Uterus (tissue), 2 donors: ENCODE data around the gene SPTLC3.

ENCODE experiments used
- CTCF ChIP-seq, 4 experiments: fragments of 200-600 bp in 2 of 4; fragments of 450-650 bp in 2 of 4; sonication (generic) in 2 of 4; IDR thresholded peaks; one replicate each; pipeline ENCODE4 v1.5.1; 2016 to 2019; ENCODE audit warnings: antibody characterized with exemption in 4 of 4, mild to moderate bottlenecking in 2 of 4, moderate library complexity in 1 of 4
- POLR2A ChIP-seq, 2 donors: fragments of 450-650 bp; IDR thresholded peaks; one replicate each; pipeline ENCODE4 v1.6.1; 2016; ENCODE audit warnings: antibody characterized with exemption in 2 of 2, mild to moderate bottlenecking in 1 of 2, moderate library complexity in 1 of 2

- TF ChIP-seq CTCF (IDR thresholded peaks at IDR 0.05) = no peak
- TF ChIP-seq POLR2A (IDR thresholded peaks at IDR 0.05) = no peak
Measured at GRCh38 chr20:13101706-13102105, 92.9 kb downstream of the SPTLC3 start.
